Coronary artery (tissue), 2 donors: Measurements from ENCODE around the gene SLC12A7.

Experiments used
- DNase-seq: peaks from one replicate; pipeline ENCODE4 v3.0.0-alpha.2; 2017; ENCODE audit warnings: low spot score
- H3K27ac ChIP-seq, 2 donors: fragments of 200-600 bp; sonication (generic); one replicate each; pipeline ENCODE4 v1.5.1; 2016 to 2019
- H3K4me3 ChIP-seq: fragments of 200-600 bp; sonication (generic); 2 replicates; pipeline ENCODE4 v1.5.1; 2016; ENCODE audit warnings: mild to moderate bottlenecking, moderate library complexity
- CTCF ChIP-seq: fragments of 200-600 bp; sonication (generic); IDR thresholded peaks from one replicate; pipeline ENCODE4 v1.5.1; 2019; ENCODE audit warnings: antibody characterized with exemption

Gene SLC12A7

GRCh38 chr5:1034421-1034905 lies 77.4 kb downstream of the SLC12A7 start:
- no peak overlapping the region for H3K4me3 ChIP-seq
- TF ChIP-seq CTCF, result no peak
- no peak for DNase-seq
- no peak overlapping the region for H3K27ac ChIP-seq

GRCh38 chr5:1033606-1034420 lies 78.0 kb downstream of the SLC12A7 start:
- no peak for DNase-seq
- TF ChIP-seq CTCF, result no peak
- no peak overlapping the region for H3K4me3 ChIP-seq
- no peak overlapping the region for H3K27ac ChIP-seq

GRCh38 chr5:1033178-1033577 lies 78.7 kb downstream of the SLC12A7 start:
- no peak overlapping the region for H3K27ac ChIP-seq
- TF ChIP-seq CTCF, result no peak
- no peak for DNase-seq
- H3K4me3 ChIP-seq, result no peak overlapping the region

GRCh38 chr5:1032551-1033027 lies 79.3 kb downstream of the SLC12A7 start:
- Histone ChIP-seq H3K4me3 (no peak overlapping the region), H3K27ac (no peak overlapping the region)
- DNase-seq, result no peak
- TF ChIP-seq CTCF, result no peak

- Histone ChIP-seq H3K4me3 (no peak overlapping the region), H3K27ac (no peak overlapping the region)
- no peak for DNase-seq
- TF ChIP-seq CTCF, result no peak
Measured at GRCh38 chr5:1032011-1032410, 79.9 kb downstream of the SLC12A7 start.

- Histone ChIP-seq H3K27ac (no peak overlapping the region), H3K4me3 (no peak overlapping the region)
- no peak for DNase-seq
- TF ChIP-seq CTCF, result no peak
Measured at GRCh38 chr5:1031306-1031959, 80.4 kb downstream of the SLC12A7 start.
